GM19023 (cell line): ENCODE measurements around the gene REEP3.
A peak's percentile ranks its signal among the peaks of the same experiment; 100 is the strongest.
"Not testable (repeated sequence)": the region's sequence is repeated elsewhere in the genome, so short reads cannot be mapped to it uniquely, and the experiment has no call there.

Experiments used
- ATAC-seq: cut with Tn5 transposase; IDR thresholded peaks from one replicate; pipeline ENCODE4 v1.9.1; 2021; ENCODE audit warnings: mild to moderate bottlenecking, moderate library complexity; ENCODE audit not compliant: unreplicated experiment

REEP3 gene

DNA sequence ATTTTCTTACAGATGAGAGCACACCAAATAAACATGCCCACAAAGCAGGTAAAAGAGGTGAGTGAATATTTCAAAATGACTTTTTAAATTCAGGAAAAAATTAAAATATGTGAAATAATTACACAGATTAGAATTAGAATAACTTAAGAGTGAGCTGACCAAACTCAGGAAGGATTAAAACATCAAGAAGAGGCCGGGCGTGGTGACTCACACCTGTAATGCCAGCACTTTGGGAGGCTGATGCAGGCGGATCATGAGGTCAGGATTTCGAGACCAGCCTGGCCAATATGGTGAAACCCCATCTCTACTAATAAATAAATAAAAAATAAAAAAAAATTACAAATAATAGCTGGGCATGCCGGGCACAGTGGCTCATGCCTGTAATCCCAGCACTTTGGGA is 140.1 kb downstream of the REEP3 start:
- no peak for ATAC-seq

DNA sequence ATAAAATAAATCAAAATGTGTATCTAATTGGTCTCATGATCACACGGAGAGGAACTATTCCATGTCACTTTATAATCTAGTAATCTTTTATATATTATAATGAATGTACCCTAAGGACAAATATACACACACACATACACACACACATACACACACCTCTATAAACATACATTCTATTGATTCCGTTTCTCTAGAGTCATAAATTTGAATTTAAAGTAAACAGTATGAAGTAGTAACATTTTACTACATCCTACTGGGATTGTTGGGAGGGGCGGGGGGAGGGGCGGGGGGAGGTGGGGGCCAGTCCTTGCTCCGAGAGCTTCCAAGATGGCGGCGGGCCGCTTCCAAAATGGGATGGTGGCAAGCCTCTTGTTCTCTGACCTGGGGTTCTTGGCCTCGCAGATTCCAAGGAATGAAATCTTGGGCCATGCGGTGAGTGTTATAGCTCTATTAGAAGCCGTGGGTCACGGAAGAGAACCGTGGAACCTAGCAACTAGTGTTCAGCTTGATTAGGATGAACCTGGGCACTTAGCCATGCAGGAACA is 143.2 kb downstream of the REEP3 start:
- no peak for ATAC-seq

DNA sequence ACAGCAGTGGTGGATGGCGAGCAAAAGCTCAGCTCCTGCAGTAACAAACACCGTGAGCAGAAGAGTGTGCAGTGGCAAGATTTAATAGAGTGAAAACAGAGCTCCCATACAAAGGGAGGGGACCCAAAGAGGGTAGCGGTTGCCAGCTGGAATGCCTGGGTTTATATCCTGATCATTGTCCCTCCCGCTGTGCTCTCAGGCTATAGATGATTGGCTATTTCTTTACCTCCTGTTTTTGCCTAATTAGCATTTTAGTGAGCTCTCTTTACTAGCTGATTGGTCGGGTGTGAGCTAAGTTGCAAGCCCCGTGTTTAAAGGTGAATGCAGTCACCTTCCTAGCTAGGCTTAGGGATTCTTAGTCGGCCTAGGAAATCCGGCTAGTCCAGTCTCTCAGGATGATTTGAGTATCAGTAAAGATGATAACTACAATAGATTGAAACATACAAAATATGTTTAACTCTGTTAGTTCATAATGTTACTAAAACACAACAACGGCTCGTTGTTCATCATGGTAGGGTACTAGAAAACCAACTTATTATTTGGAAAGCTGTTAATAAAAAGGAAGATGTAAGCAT is 143.9 kb downstream of the REEP3 start:
- ATAC-seq, result not testable (repeated sequence)

DNA sequence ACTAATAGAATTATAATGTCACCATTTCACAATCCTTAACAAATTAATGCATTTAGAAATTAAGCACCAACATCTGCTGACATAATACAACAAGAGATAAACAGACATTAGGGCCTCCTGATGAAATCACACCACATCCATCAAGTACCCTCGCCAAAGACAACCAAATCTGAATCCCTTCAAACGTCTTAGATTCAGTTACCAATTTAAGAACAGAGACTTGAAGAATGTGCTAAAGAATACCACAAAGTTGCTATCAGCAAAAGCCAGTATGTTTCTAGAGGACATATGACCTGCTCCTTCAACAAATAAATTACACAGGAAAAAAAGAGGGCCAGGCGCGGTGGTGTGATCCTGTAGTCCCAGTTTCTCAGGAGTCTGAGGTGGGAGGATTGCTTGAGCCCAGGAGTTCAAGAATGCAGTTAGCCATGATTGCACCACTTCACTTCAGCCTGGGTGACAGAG is 144.5 kb downstream of the REEP3 start:
- no peak for ATAC-seq

DNA sequence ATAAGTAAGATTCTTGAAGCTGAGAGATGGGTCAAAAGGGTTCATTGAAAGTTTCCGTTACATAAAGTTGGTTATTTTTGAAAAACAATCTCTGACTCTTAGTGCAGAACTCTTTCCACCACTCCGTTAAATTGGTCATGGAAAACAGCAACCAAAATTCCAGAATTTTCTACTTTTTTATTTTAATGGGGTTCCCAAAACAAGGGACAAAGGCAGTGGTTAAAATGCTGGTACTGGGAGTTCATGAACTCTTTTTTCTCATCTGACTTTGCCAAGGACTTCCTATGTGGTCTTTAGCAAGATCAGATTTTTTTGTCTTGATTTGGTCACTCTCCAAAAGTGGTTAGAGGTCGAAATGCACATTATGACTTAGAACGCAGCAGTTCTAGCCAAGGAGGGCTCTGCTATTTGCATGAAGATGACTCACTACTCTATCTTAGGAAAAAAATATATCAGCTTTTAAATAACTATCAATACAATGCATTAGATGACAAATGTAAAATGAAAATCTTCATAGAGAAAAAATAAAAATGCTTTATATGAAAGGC is 145.7 kb downstream of the REEP3 start:
- peak; percentile 58 for ATAC-seq

DNA sequence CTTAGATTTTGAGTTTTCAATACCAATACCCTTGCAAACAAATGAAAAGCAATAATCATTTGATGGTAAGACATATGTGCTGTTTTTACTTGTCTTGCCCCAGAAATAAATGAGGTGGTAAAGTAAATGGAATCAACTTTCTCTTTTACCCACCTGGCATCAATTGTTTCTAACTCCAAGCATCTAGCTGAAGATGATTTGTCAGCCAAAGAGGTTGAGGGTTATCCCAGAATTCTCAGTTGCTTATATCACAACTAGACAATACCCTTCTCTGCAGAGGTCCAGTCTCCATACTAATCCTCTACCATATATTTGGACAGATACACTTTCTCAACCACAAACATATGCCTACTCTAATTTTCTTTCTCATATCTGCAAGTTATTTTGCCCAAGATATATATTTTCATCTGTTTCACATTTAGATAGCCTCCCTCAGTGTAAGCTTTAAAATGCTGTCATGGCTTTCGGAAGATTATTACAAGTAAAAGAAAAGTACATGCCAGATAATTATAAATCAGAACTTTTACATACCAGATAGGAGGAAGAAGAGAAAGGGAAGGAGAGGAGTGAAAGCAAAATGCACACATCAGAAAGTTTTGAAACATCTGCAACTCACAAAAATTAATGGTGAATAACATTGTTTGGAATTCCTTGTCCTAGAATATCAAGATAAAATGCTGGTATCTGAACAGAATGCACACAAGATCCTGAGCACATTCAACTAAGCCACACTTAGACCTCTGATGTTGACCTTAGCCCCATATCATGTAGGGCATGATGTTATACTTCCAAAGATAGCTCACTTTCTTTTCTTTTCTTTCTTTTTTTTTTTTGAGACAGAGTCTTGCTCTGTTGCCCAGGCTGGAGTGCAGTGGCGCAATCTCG is 146.6 kb downstream of the REEP3 start:
- no peak for ATAC-seq

DNA sequence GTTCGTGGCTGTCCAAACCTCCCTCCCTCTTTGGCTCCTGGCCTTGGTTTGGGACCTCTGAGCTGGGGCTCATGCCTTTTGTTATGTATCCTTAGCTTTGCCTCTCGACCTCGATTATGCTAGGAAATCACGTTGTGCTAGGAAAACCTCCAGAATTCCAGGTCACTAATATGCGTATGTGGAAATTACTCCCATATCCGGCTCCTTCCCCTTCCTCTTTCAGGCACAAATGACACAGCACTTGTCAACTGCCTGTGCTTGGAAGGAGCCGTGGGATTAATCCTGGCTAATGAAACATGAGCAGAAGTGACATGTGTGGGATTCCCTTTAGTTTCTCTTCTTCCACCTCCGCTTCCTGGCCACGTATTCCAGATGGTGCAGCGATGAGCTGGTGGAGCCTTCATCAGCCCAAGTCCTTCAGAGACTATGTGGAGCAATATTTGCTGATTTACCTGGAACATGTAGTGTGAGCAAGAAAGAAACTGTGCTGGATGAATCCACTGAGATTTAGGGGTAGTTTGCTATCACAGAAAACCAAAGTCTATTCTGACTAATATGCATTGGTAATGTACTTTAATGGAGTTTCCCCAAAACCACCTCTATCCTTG is 149.2 kb downstream of the REEP3 start:
- no peak for ATAC-seq

DNA sequence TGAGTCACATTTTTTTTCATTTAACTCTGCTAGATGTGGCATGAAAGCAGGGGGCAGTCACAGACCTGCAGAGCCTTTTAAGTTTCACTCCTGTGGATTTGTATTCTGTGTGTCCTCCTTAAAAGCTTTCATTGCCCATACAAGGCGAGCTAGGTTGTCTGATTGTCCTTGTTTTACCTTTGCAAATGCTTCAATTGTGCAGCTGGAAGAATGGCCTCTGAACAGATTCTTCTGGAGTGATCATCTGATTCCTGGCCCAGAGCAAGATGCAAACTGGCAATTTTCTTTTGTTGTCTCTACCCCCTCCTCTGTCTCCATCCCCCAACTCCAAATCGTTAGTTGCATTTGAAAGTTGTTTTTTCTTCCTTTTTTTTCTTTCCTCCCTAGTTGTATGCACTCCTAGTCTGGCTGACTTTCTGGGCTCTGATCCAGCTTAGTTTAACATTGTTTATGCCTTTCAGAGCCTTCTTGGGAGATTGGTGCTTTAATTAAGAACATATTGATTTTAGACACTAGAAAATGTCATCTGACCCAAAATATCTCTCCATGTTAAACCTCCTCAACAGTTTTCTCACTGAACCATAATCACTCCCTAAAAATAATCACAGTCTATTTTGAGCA is 150.2 kb downstream of the REEP3 start:
- ATAC-seq, result no peak

DNA sequence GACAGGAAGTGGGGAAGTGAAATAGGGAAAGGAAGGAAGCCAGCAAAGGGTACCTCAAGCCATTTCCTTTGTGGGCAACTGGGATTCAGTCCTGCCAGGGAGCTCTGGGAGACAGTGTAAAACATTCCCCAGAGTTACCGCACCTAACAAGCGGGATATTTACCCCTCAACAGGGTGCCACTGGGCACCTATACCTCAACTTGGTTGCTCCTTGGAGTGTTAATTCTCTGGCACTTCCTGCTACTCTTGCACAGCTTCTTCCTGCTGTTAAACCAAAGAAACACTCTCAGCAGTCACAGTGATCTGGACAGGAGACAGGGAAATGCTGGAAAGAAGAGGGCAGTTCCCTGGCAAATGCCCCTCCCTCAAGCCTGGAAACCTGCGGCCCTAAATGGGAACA is 151.3 kb downstream of the REEP3 start:
- ATAC-seq, result no peak

DNA sequence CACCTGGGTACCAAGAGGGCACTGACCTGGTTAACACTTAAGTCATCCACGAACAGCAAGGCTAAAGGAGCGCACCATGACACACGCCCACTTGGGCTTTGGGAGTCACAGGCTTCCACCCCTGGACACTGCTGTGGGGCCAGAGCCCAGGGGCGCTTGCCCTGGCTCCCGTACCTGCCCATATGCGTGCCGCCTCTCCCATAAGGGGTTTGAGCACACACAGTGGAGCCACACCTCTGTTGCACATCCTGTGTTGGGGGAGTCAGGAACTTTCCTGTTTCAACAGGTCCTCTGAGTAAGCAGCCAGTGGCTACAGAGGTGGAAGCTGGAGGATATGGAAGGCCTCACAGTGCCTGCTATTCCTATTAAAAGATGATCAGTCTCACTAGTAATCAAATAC is 152.0 kb downstream of the REEP3 start:
- no peak for ATAC-seq

DNA sequence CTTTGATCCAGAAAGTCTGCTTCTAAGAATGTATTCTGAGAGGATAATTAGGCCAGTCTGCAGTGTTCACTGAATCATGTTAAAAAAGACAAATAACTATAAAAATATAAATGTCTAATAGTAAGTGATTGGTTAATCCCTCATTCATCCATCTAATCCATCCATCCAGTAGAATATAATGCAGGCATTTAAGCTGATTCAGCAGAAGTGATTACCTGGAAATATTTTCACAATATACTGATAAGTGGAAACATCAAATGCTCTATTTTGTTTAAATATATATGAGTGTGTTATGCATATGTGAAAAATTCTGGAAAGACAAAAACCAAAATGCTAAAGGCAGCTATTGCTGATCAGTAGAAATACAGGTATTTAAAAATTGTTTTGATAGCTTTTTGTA is 152.6 kb downstream of the REEP3 start:
- no peak for ATAC-seq
